H1 (cell line): ENCODE data around the gene MAP7. TPM values are rescaled to one million over a fixed set of nuclear protein-coding genes. Genes with fewer than 3 reads are reported as not detected.

Experiments used
- CTCF ChIA-PET: fragments of 300-600 bp; sonication (Branson Sonifier 250); formaldehyde crosslinking; loops from one replicate; lab custom pipeline; 2021; ENCODE audit not compliant: partially characterized antibody; lab: Charles Lee
- POLR2A ChIA-PET: fragments of 300-600 bp; sonication (Branson Sonifier 250); formaldehyde crosslinking; loops from one replicate; lab custom pipeline; 2021; ENCODE audit warnings: inconsistent platforms; ENCODE audit not compliant: partially characterized antibody; lab: Charles Lee
- DNase-seq, 2 experiments: peaks; one replicate each; pipeline versions ENCODE4 v3.0.0 to v3.0.0-alpha.2; 2010 to 2022; ENCODE audit warnings: low spot score in 2 of 2, low read depth in 1 of 2, mixed read lengths in 1 of 2
- FAIRE-seq: peaks from 2 replicates; lab custom pipeline; 2011; peaks lifted over from hg19 to GRCh38; lab: Jason Lieb, UNC
- H2AFZ ChIP-seq: 2 replicates; pipeline ENCODE4 v1.8.1; 2012; ENCODE audit warnings: low read length, inconsistent platforms
- H2AK5ac ChIP-seq: 2 replicates; pipeline ENCODE4 v1.6.1; 2013; ENCODE audit warnings: low read depth, low read length
- H2BK120ac ChIP-seq: replicated peaks from 2 replicates; pipeline ENCODE3; 2013; ENCODE audit warnings: low read depth, low read length, inconsistent platforms
- H2BK12ac ChIP-seq: 2 replicates; pipeline ENCODE4 v1.6.1; 2013; ENCODE audit warnings: low read depth, low read length
- H2BK15ac ChIP-seq: 2 replicates; pipeline ENCODE4 v1.6.1; 2013; ENCODE audit warnings: low read length
- H2BK20ac ChIP-seq: 2 replicates; pipeline ENCODE4 v1.6.1; 2013; ENCODE audit warnings: low read length
- H2BK5ac ChIP-seq: 2 replicates; pipeline ENCODE4 v1.6.1; 2013; ENCODE audit warnings: low read depth, low read length
- H3K14ac ChIP-seq: 2 replicates; pipeline ENCODE4 v1.6.1; 2013; ENCODE audit warnings: inconsistent platforms; ENCODE audit not compliant: insufficient read length
- H3K18ac ChIP-seq: 2 replicates; pipeline ENCODE4 v1.6.1; 2013; ENCODE audit warnings: low read length; ENCODE audit errors: extremely low read depth
- H3K23ac ChIP-seq: 2 replicates; pipeline ENCODE4 v1.6.1; 2013; ENCODE audit warnings: inconsistent platforms; ENCODE audit not compliant: insufficient read length
- H3K23me2 ChIP-seq: 2 replicates; pipeline ENCODE4 v1.6.1; 2013; ENCODE audit warnings: low read depth, low read length
- H3K27ac ChIP-seq: 2 replicates; pipeline ENCODE4 v1.6.1; 2011; ENCODE audit warnings: low read depth, low read length, inconsistent platforms
- H3K27me3 ChIP-seq, 4 experiments: replicated peaks in 1 of 4; 1 replicate in 1 of 4; 2 replicates in 3 of 4; pipeline versions ENCODE4 v1.6.1 to v1.8.1; 2011 to 2013; ENCODE audit warnings: low read length in 3 of 4, mild to moderate bottlenecking in 3 of 4, inconsistent platforms in 2 of 4, mixed read lengths in 2 of 4, moderate library complexity in 1 of 4; ENCODE audit not compliant: control insufficient read depth in 3 of 4, insufficient read depth in 3 of 4; ENCODE audit errors: extremely low read depth in 1 of 4
- H3K36me3 ChIP-seq, 4 experiments: 2 replicates each; pipeline versions ENCODE4 v1.6.1 to v1.8.1; 2011 to 2013; ENCODE audit warnings: mild to moderate bottlenecking in 4 of 4, low read length in 3 of 4, moderate library complexity in 2 of 4, control low read depth in 1 of 4, inconsistent platforms in 1 of 4; ENCODE audit not compliant: insufficient read depth in 4 of 4, control insufficient read depth in 2 of 4
- H3K4ac ChIP-seq: replicated peaks from 2 replicates; pipeline ENCODE3; 2013; ENCODE audit warnings: low read length, low read depth, mixed read lengths, inconsistent platforms; ENCODE audit not compliant: insufficient read length
- H3K4me1 ChIP-seq, 4 experiments: replicated peaks in 1 of 4; 1 replicate in 1 of 4; 2 replicates in 3 of 4; pipeline versions ENCODE4 v1.6.1 to v1.8.1; 2011 to 2013; ENCODE audit warnings: low read length in 3 of 4, inconsistent platforms in 2 of 4, mixed read lengths in 1 of 4; ENCODE audit not compliant: insufficient read depth in 4 of 4, control insufficient read depth in 3 of 4
- H3K4me2 ChIP-seq, 2 experiments: 2 replicates each; pipeline versions ENCODE4 v1.6.1 to v1.8.1; 2011 to 2013; ENCODE audit warnings: low read depth in 2 of 2, low read length in 2 of 2, control low read depth in 1 of 2, inconsistent platforms in 1 of 2, mild to moderate bottlenecking in 1 of 2; ENCODE audit not compliant: insufficient read depth in 1 of 2
- H3K4me3 ChIP-seq, 4 experiments: fragments of 200-600, 300-600 bp in 1 of 4; sonication (generic), shearing (Covaris generic), sonication (Bioruptor Twin) in 1 of 4; 2 replicates each; pipeline versions ENCODE4 v1.5.1 to v1.8.1; 2011 to 2016; ENCODE audit warnings: low read length in 4 of 4, low read depth in 3 of 4, control low read depth in 2 of 4, inconsistent platforms in 2 of 4, mild to moderate bottlenecking in 2 of 4, mixed read lengths in 1 of 4, moderate library complexity in 1 of 4; ENCODE audit not compliant: insufficient read depth in 2 of 4; ENCODE audit errors: extremely low read depth in 1 of 4
- H3K56ac ChIP-seq: replicated peaks from 2 replicates; pipeline ENCODE3; 2013; ENCODE audit warnings: low read depth, mild to moderate bottlenecking, mixed read lengths, low read length, inconsistent platforms; ENCODE audit not compliant: insufficient read length
- H3K79me1 ChIP-seq: 2 replicates; pipeline ENCODE4 v1.6.1; 2013; ENCODE audit warnings: low read depth, low read length, control low read depth
- H3K79me2 ChIP-seq, 2 experiments: 2 replicates each; pipeline versions ENCODE4 v1.6.1 to v1.8.1; 2012 to 2013; ENCODE audit warnings: low read length in 2 of 2, mild to moderate bottlenecking in 2 of 2, inconsistent platforms in 1 of 2; ENCODE audit not compliant: insufficient read depth in 2 of 2, control insufficient read depth in 1 of 2
- H3K9ac ChIP-seq, 4 experiments: replicated peaks in 1 of 4; 1 replicate in 1 of 4; 2 replicates in 3 of 4; pipeline versions ENCODE4 v1.6.1 to v1.8.1; 2011 to 2013; ENCODE audit warnings: low read depth in 3 of 4, low read length in 3 of 4, control low read depth in 2 of 4, mild to moderate bottlenecking in 2 of 4, moderate library complexity in 2 of 4, inconsistent platforms in 1 of 4; ENCODE audit errors: extremely low read depth in 1 of 4
- H3K9me3 ChIP-seq, 2 experiments: 2 replicates each; pipeline versions ENCODE4 v1.6.1 to v1.8.1; 2012 to 2013; ENCODE audit warnings: mild to moderate bottlenecking in 2 of 2, moderate library complexity in 2 of 2, control low read depth in 1 of 2, inconsistent platforms in 1 of 2, low read depth in 1 of 2, low read length in 1 of 2, mixed read lengths in 1 of 2; ENCODE audit not compliant: insufficient read depth in 2 of 2
- H4K20me1 ChIP-seq, 2 experiments: replicated peaks in 1 of 2; 2 replicates each; pipeline versions ENCODE3 to v1.8.1; 2011 to 2013; ENCODE audit warnings: inconsistent platforms in 2 of 2, low read length in 2 of 2, mild to moderate bottlenecking in 1 of 2; ENCODE audit not compliant: insufficient read depth in 2 of 2, control insufficient read depth in 1 of 2
- H4K5ac ChIP-seq: 2 replicates; pipeline ENCODE4 v1.6.1; 2013; ENCODE audit warnings: low read length, low read depth, mixed read lengths, inconsistent platforms; ENCODE audit not compliant: insufficient read length
- H4K8ac ChIP-seq: 2 replicates; pipeline ENCODE4 v1.8.0; 2013; ENCODE audit warnings: mild to moderate bottlenecking, moderate library complexity, low read length, inconsistent platforms; ENCODE audit not compliant: insufficient read depth; ENCODE audit errors: extremely low read depth
- H4K91ac ChIP-seq: replicated peaks from 2 replicates; pipeline ENCODE3; 2013; ENCODE audit warnings: low read length, mixed read lengths, inconsistent platforms; ENCODE audit not compliant: insufficient read length
- BACH1 ChIP-seq: IDR thresholded peaks from 2 replicates; pipeline ENCODE4 v1.6.1; 2012; ENCODE audit warnings: low read length, improper control_type of control experiment
- BCL11A ChIP-seq, 2 experiments: IDR thresholded peaks; one replicate each; pipeline ENCODE4 v1.6.1; 2011; ENCODE audit warnings: low read depth in 2 of 2, low read length in 2 of 2, mild to moderate bottlenecking in 2 of 2
- CEBPB ChIP-seq: IDR thresholded peaks from 2 replicates; pipeline ENCODE4 v1.6.1; 2012; ENCODE audit warnings: low read depth, low read length
- CHD2 ChIP-seq: IDR thresholded peaks from 2 replicates; pipeline ENCODE4 v1.6.1; 2012; ENCODE audit warnings: low read length, improper control_type of control experiment
- MAFK ChIP-seq: IDR thresholded peaks from 2 replicates; pipeline ENCODE4 v1.6.1; 2012; ENCODE audit warnings: low read depth, mild to moderate bottlenecking, improper control_type of control experiment, low read length
- NANOG ChIP-seq: IDR thresholded peaks from 2 replicates; pipeline ENCODE4 v1.6.1; 2011; ENCODE audit warnings: low read length, low read depth, mild to moderate bottlenecking, inconsistent platforms; ENCODE audit not compliant: insufficient read depth, poor library complexity, severe bottlenecking
- NRF1 ChIP-seq: IDR thresholded peaks from 2 replicates; pipeline ENCODE4 v1.6.1; 2011; ENCODE audit warnings: mild to moderate bottlenecking, low read depth, low read length, improper control_type of control experiment
- PHF8 ChIP-seq: fragments of 200-600 bp; sonication (generic); conservative IDR thresholded peaks from 2 replicates; pipeline ENCODE4 v1.7.1; 2012; ENCODE audit warnings: low read depth, mild to moderate bottlenecking, inconsistent platforms, low read length, moderate library complexity
- POLR2AphosphoS5 ChIP-seq: IDR thresholded peaks from 2 replicates; pipeline ENCODE4 v1.6.1; 2011; ENCODE audit warnings: low read depth, low read length
- RBBP5 ChIP-seq: IDR thresholded peaks from 2 replicates; pipeline ENCODE4 v1.7.1; 2012; ENCODE audit warnings: low read depth, mild to moderate bottlenecking, inconsistent platforms, low read length, moderate library complexity, borderline replicate concordance
- RFX5 ChIP-seq: IDR thresholded peaks from 2 replicates; pipeline ENCODE4 v1.6.1; 2011; ENCODE audit warnings: low read depth, low read length, improper control_type of control experiment, borderline replicate concordance
- SIN3A ChIP-seq, 2 experiments: IDR thresholded peaks in 1 of 2; conservative IDR thresholded peaks in 1 of 2; 2 replicates each; pipeline ENCODE4 v1.6.1; 2011 to 2012; ENCODE audit warnings: low read length in 2 of 2, improper control_type of control experiment in 1 of 2, low read depth in 1 of 2, mild to moderate bottlenecking in 1 of 2
- YY1 ChIP-seq: IDR thresholded peaks from 2 replicates; pipeline ENCODE4 v1.6.1; 2011; ENCODE audit warnings: low read depth, mild to moderate bottlenecking, low read length
- ZNF274 ChIP-seq: IDR thresholded peaks from 2 replicates; pipeline ENCODE4 v1.7.0; 2012; ENCODE audit warnings: low read length, borderline replicate concordance; ENCODE audit errors: extremely low read depth
- WGBS, 2 experiments: shearing (Covaris generic) in 1 of 2; methylation state at CpG; one replicate each; pipeline versions ENCODE4 v1.1.6 to v1.1.7; 2013 to 2015; ENCODE audit warnings: low lambda C conversion rate in 2 of 2, mixed read lengths in 2 of 2, inconsistent platforms in 1 of 2, low coverage in 1 of 2, missing lambda C conversion rate in 1 of 2; ENCODE audit not compliant: insufficient replicate concordance in 2 of 2, insufficient coverage in 1 of 2, insufficient read length in 1 of 2; ENCODE audit errors: extremely low coverage in 1 of 2, missing lambda C conversion rate in 1 of 2; 5-methylcytosine and 5-hydroxymethylcytosine counted together
- polyA plus RNA-seq, 7 experiments: library from polyadenylated mRNA; depleted of rRNA in 3 of 7; stranded (reverse) in 5 of 7; unstranded in 2 of 7; fragments of >200 nt in 5 of 7; fragments of 200-250 nt in 2 of 7; gene quantifications; 1 replicate in 5 of 7; 2 replicates in 1 of 7; 4 replicates in 1 of 7; pipeline versions ENCODE4 v1.2.1 to v1.2.3, GENCODE V29; 2011 to 2013; ENCODE audit warnings: missing spikeins in 2 of 7, mixed read lengths in 2 of 7
- total RNA-seq: library from RNA; stranded (reverse); fragmentation: NEBNext Ultra II Directional; extraction: Animal tissue kit (Norgen Biotek cat#: 25700); gene quantifications from 2 replicates; pipeline ENCODE4 v1.2.1, GENCODE V29; 2021

The MAP7 gene
- total and polyA plus RNA-seq, 2 of the 8 experiments (the other 6 are each of a cell fraction or from before 2014, with no cell fraction given) = 13.5 to 66.9 TPM

DNA sequence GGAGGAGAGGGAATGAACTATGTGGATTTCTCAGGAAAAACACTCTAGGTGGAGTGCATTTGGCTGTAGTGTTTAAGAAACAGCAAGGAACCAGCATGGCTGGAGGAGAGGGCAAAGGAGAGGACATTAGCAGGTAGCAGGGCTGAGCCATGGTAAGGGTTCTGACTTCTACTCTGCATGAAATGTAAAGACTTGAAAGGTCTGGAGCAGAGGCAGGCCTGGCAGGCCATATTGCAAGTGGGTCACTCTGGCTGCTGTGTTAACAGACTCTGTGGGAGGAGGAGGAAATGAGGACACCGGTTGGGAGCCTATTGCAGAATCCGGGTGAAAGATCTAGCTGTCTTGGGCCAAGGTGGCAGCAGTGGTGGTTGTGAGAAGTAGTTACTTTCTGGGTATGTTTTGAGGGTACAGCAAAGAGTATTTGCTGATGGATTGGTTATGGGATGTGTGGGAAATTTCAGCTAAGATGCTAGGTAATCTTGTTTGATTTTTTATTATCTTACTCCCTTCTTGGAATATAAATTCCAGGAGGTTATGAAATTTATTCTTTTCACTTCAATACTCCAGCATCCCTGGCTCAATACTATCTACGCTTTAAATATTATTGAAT is 144.7 kb downstream of the MAP7 start:
- H4K8ac ChIP-seq = no peak overlapping the region
- H2BK12ac ChIP-seq = no peak overlapping the region
- H3K14ac ChIP-seq = no peak overlapping the region
- no peaks in the 10 kb centered on the region for H4K20me1 ChIP-seq
- H3K23ac ChIP-seq = no peak overlapping the region
- FAIRE-seq (no peak), DNase-seq (no peak)
- ChIA-PET CTCF (interaction anchor here (0.6 to 1.5 kb wide), 5 partner anchors 9 to 141 kb away, joined by 3 to 4 read pairs (median 3); no protein-coding TSS in a partner anchor), POLR2A (no interaction called here)
- H3K18ac ChIP-seq = 0 out of 2 replicates have a peak overlapping the region, but pooled peaks have one; percentile 20
- peaks cover 0 to 3% (median 0%) of the 10 kb centered on the region in 4 experiments; a peak in 3 of 8 replicates for H3K36me3 ChIP-seq
- H3K4me3 ChIP-seq = no peak overlapping the region
- no peak overlapping the region for H2BK5ac ChIP-seq
- no peak overlapping the region for H3K56ac ChIP-seq
- H3K4me2 ChIP-seq = no peak overlapping the region
- H3K27ac ChIP-seq = no peak overlapping the region
- H4K91ac ChIP-seq = no peak overlapping the region
- no peaks in the 10 kb centered on the region for H3K9me3 ChIP-seq
- no peak overlapping the region for H3K9ac ChIP-seq
- H2BK120ac ChIP-seq = no peak overlapping the region
- no peak overlapping the region for H2BK20ac ChIP-seq
- no peak overlapping the region for H2AK5ac ChIP-seq
- no peak overlapping the region for H2AFZ ChIP-seq
- no peaks in the 10 kb centered on the region for H3K23me2 ChIP-seq
- no peak overlapping the region for H2BK15ac ChIP-seq
- peaks cover 0 to 5% (median 1%) of the 10 kb centered on the region in 4 experiments; a peak in 2 of 7 replicates for H3K4me1 ChIP-seq
- no peak overlapping the region for H4K5ac ChIP-seq
- no peaks in the 10 kb centered on the region for H3K27me3 ChIP-seq
- peaks cover 2% of the 10 kb centered on the region; the same call in 1 of the 2 replicates for H3K79me1 ChIP-seq
- peak overlapping the region; percentile 60 for H3K4ac ChIP-seq
- 86% methylated on average over 3 of the region's 3 CpGs; no CpG with 5 or more reads in 1 of the 2 experiments for WGBS, 2 experiments
- no peaks in the 10 kb centered on the region for H3K79me2 ChIP-seq
- no peak for TF ChIP-seq BACH1
- no peak for TF ChIP-seq NRF1
- TF ChIP-seq CHD2 = no peak
- TF ChIP-seq MAFK = no peak
- no peak for TF ChIP-seq YY1
- no peak for TF ChIP-seq POLR2AphosphoS5
- no peak for TF ChIP-seq NANOG
- no peak for TF ChIP-seq ZNF274
- TF ChIP-seq CEBPB = no peak
- TF ChIP-seq BCL11A (IDR thresholded peaks at IDR 0.05; ENCODE audit: low read depth in 2 of 2, low read length in 2 of 2) = no peak
- no peak for TF ChIP-seq PHF8
- TF ChIP-seq RBBP5 = no peak
- TF ChIP-seq RFX5 = no peak
- no peak for TF ChIP-seq SIN3A (conservative IDR thresholded peaks at IDR 0.05 in 1 of 2, IDR thresholded peaks at IDR 0.05 in 1 of 2; ENCODE audit: low read depth in 1 of 2, low read length in 2 of 2)
